ENCODE measurements around the gene DFFA.
"Not testable (repeated sequence)": the region's sequence is repeated elsewhere in the genome, so short reads cannot be mapped to it uniquely, and the experiment has no call there.

DFFA gene

GRCh38 chr1:10474613-10475507, 2.5 kb upstream of the DFFA start, which contains the start of gene PEX14:
Gene PEX14 (plus strand): TSS chr1:10474950. CDS start chr1:10474967, 17 bp downstream.
- DNase-seq (ENCODE audit: insufficient read length) (peak; percentile 86), FAIRE-seq (peak; percentile 87)
- TF ChIP-seq TAF1 (IDR thresholded peaks at IDR 0.05; ENCODE audit: borderline replicate concordance, low read depth, low read length) (peak; percentile 82), POLR2AphosphoS5 (IDR thresholded peaks at IDR 0.05; ENCODE audit: low read depth, low read length) (peak; percentile 52; the same call in 1 of the 2 replicates), POLR2A (IDR thresholded peaks at IDR 0.05; ENCODE audit: low read depth, low read length) (peak; percentile 79)

- not testable (repeated sequence) for FAIRE-seq; DNase-seq (ENCODE audit: insufficient read length)
Measured at GRCh38 chr1:10474309-10474612, 1.9 kb upstream of the DFFA start.

- FAIRE-seq = no peak
- TF ChIP-seq TAF1 (IDR thresholded peaks at IDR 0.05; ENCODE audit: borderline replicate concordance, low read depth, low read length) (no peak), POLR2A (IDR thresholded peaks at IDR 0.05; ENCODE audit: low read depth, low read length) (no peak), POLR2AphosphoS5 (IDR thresholded peaks at IDR 0.05; ENCODE audit: low read depth, low read length) (no peak)
Measured at GRCh38 chr1:10473145-10473765, 926 bp upstream of the DFFA start.

GRCh38 chr1:10471411-10472219, 714 bp downstream of the DFFA start:
- no peak for DNase-seq (ENCODE audit: insufficient read length)
- peak; percentile 24 for FAIRE-seq
- TF ChIP-seq POLR2AphosphoS5 (IDR thresholded peaks at IDR 0.05; ENCODE audit: low read depth, low read length) = no peak
- no peak for TF ChIP-seq POLR2A (IDR thresholded peaks at IDR 0.05; ENCODE audit: low read depth, low read length)
- TF ChIP-seq TAF1 (IDR thresholded peaks at IDR 0.05; ENCODE audit: borderline replicate concordance, low read depth, low read length) = no peak

More at GRCh38 chr1:10473145-10473765, 926 bp upstream of the DFFA start:
- DNase-seq (ENCODE audit: insufficient read length) = no peak

- TF ChIP-seq POLR2A (IDR thresholded peaks at IDR 0.05; ENCODE audit: low read depth, low read length) (no peak), POLR2AphosphoS5 (IDR thresholded peaks at IDR 0.05; ENCODE audit: low read depth, low read length) (no peak), TAF1 (IDR thresholded peaks at IDR 0.05; ENCODE audit: borderline replicate concordance, low read depth, low read length) (no peak)
- no peak for FAIRE-seq
- DNase-seq (ENCODE audit: insufficient read length) = no peak
Measured at GRCh38 chr1:10470043-10470442, 2.3 kb downstream of the DFFA start.

GRCh38 chr1:10467078-10467477, 5.3 kb downstream of the DFFA start:
- FAIRE-seq = no peak
- no peak for DNase-seq (ENCODE audit: insufficient read length)
- no peak for TF ChIP-seq POLR2AphosphoS5 (IDR thresholded peaks at IDR 0.05; ENCODE audit: low read depth, low read length)
- TF ChIP-seq POLR2A (IDR thresholded peaks at IDR 0.05; ENCODE audit: low read depth, low read length) = no peak
- no peak for TF ChIP-seq TAF1 (IDR thresholded peaks at IDR 0.05; ENCODE audit: borderline replicate concordance, low read depth, low read length)

- TF ChIP-seq POLR2AphosphoS5 (IDR thresholded peaks at IDR 0.05; ENCODE audit: low read depth, low read length) (no peak), POLR2A (IDR thresholded peaks at IDR 0.05; ENCODE audit: low read depth, low read length) (no peak), TAF1 (IDR thresholded peaks at IDR 0.05; ENCODE audit: borderline replicate concordance, low read depth, low read length) (no peak)
- DNase-seq (ENCODE audit: insufficient read length) = no peak
- FAIRE-seq = no peak
Measured at GRCh38 chr1:10459184-10459583, 13.1 kb downstream of the DFFA start.

DNA sequence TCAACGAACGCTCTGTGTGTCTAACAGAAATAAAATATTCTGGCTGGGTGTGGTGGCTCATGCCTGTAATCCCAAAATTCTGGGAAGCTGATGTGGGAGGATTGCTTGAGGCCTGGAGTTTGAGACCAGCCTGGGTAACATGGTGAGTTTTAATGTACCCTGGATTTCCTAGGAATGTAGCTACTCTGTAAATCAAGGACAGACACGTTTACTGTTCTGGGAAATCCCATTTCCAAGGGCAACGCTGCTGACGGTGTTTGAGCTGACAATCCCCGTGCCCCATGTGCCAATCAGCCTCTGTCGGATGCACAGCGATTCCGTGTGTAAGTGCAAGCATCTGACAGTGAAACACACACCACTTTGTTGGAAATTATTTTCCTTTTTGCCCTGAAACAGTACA, 14.5 kb downstream of the DFFA start:
- peak; percentile 42; the same call in 1 of the 2 replicates for TF ChIP-seq POLR2AphosphoS5 (IDR thresholded peaks at IDR 0.05; ENCODE audit: low read depth, low read length)
- 0 out of 2 replicates have a peak, but pooled peaks have one; percentile 34 for TF ChIP-seq POLR2A (IDR thresholded peaks at IDR 0.05; ENCODE audit: low read depth, low read length)
- TF ChIP-seq TAF1 (IDR thresholded peaks at IDR 0.05; ENCODE audit: borderline replicate concordance, low read depth, low read length) = no peak
- FAIRE-seq (no peak), DNase-seq (ENCODE audit: insufficient read length) (no peak)

DNA sequence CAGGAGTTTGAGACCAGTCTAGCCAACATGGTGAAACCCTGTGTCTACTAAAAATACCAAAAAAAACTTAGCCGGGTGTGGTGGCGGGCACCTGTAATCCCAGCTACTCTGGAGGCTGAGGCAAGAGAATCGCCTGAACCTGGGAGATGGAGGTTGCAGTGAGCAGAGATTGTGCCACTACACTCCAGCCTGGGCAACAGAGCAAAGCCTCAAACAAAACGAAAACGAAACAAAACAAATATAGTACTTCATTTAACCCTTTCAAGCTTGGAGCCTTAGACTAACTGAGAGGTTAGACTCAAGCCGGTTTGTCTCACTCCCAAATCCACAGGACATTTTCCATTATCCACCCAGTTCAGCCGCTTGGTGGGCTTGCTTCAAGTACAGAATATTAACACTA, 14.9 kb downstream of the DFFA start:
- not testable (repeated sequence) for DNase-seq (ENCODE audit: insufficient read length); FAIRE-seq

DNA sequence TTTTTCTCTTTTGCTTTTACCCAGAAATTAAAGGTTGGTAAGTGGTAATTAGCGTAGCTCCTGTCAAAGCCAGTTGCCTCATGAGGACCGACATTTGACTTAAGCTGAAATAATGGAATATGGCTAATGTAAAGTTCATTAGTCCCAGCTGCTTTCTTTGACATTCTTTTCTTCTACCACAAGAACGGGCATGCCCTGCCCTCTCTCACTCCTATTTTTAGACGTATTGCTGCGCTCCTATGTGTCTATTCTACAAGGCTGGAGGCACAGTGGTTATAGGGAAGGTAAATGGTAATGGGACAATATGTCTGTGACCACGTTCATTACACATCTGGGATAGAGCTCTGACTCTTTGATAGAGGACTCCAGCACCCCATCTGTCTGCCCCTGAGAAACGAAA, 15.7 kb downstream of the DFFA start:
- TF ChIP-seq POLR2AphosphoS5 (IDR thresholded peaks at IDR 0.05; ENCODE audit: low read depth, low read length) (no peak), POLR2A (IDR thresholded peaks at IDR 0.05; ENCODE audit: low read depth, low read length) (no peak), TAF1 (IDR thresholded peaks at IDR 0.05; ENCODE audit: borderline replicate concordance, low read depth, low read length) (no peak)
- FAIRE-seq (no peak), DNase-seq (ENCODE audit: insufficient read length) (no peak)

GRCh38 chr1:10456048-10456447, 16.3 kb downstream of the DFFA start:
- FAIRE-seq = no peak
- no peak for DNase-seq (ENCODE audit: insufficient read length)
- no peak for TF ChIP-seq TAF1 (IDR thresholded peaks at IDR 0.05; ENCODE audit: borderline replicate concordance, low read depth, low read length)

- no peak for FAIRE-seq
- DNase-seq (ENCODE audit: insufficient read length) = no peak
- TF ChIP-seq POLR2A (IDR thresholded peaks at IDR 0.05; ENCODE audit: low read depth, low read length) (no peak), POLR2AphosphoS5 (IDR thresholded peaks at IDR 0.05; ENCODE audit: low read depth, low read length) (no peak), TAF1 (IDR thresholded peaks at IDR 0.05; ENCODE audit: borderline replicate concordance, low read depth, low read length) (no peak)
Measured at GRCh38 chr1:10451287-10451686, 21.0 kb downstream of the DFFA start.

Data from GM12892 (cell line).